C4-2B (cell line): ENCODE measurements around the gene CADPS2.

Experiments used
- ZFX ChIP-seq: fragments of 450-650 bp; IDR thresholded peaks from 2 replicates; pipeline ENCODE4 v1.6.1; 2017
- TF ChIP-seq, protein P1 (sequence below): fragments of 450-650 bp; conservative IDR thresholded peaks from 2 replicates; pipeline ENCODE4 v1.5.1; 2017; ENCODE audit warnings: mild to moderate bottlenecking

DNA sequence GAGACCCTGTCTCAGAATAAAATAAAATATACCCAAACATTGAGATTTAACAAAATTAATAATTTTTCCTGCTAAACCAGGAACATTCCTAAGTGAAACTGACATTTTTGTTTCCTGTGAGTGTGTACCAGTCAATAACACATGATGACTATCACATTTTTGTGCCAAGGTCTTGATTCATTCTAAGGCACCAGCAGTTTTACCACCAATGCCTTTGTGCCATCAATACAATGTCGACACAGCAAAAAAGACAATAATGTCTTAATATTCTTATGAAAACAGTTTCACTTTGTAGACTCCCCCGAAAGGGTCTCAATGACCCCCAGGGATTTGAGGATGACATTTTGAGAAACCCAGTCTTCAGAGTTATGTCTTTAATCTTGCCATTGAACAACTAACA lies 7.2 kb upstream of the CADPS2 start:
- TF ChIP-seq, protein P1, sequence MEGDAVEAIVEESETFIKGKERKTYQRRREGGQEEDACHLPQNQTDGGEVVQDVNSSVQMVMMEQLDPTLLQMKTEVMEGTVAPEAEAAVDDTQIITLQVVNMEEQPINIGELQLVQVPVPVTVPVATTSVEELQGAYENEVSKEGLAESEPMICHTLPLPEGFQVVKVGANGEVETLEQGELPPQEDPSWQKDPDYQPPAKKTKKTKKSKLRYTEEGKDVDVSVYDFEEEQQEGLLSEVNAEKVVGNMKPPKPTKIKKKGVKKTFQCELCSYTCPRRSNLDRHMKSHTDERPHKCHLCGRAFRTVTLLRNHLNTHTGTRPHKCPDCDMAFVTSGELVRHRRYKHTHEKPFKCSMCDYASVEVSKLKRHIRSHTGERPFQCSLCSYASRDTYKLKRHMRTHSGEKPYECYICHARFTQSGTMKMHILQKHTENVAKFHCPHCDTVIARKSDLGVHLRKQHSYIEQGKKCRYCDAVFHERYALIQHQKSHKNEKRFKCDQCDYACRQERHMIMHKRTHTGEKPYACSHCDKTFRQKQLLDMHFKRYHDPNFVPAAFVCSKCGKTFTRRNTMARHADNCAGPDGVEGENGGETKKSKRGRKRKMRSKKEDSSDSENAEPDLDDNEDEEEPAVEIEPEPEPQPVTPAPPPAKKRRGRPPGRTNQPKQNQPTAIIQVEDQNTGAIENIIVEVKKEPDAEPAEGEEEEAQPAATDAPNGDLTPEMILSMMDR: no peak
- no peak for TF ChIP-seq ZFX
